SU-DHL-6 (cell line): ENCODE measurements around the gene SAMD7.
A peak's percentile ranks its signal among the peaks of the same experiment; 100 is the strongest.

Experiments
- H2AFZ ChIP-seq: fragments of 200-600 bp; sonication (generic); 2 replicates; pipeline ENCODE4 v1.6.1; 2014; ENCODE audit warnings: low read depth, mild to moderate bottlenecking, moderate library complexity, mixed read lengths, antibody characterized with exemption, low read length; ENCODE audit not compliant: severe bottlenecking
- H3F3A ChIP-seq: fragments of 200-600 bp; shearing (Covaris generic); 2 replicates; pipeline ENCODE4 v1.6.0; 2016; ENCODE audit warnings: antibody characterized with exemption, mild to moderate bottlenecking; ENCODE audit not compliant: insufficient read depth
- H3K27ac ChIP-seq: fragments of 200-600 bp; sonication (generic); 2 replicates; pipeline ENCODE4 v1.5.1; 2016; ENCODE audit warnings: low read depth, mild to moderate bottlenecking, low read length, moderate library complexity, mixed read lengths
- H3K27me3 ChIP-seq: fragments of 200-600 bp; sonication (generic), shearing (Covaris generic); 2 replicates; pipeline ENCODE4 v1.6.0; 2014; ENCODE audit warnings: mild to moderate bottlenecking, low read length
- H3K36me3 ChIP-seq: fragments of 200-600 bp; sonication (generic); 2 replicates; pipeline ENCODE4 v1.6.1; 2014; ENCODE audit warnings: mild to moderate bottlenecking, low read length, mixed read lengths
- H3K4me2 ChIP-seq: fragments of 300-600, 200-600 bp; shearing (Covaris generic), sonication (generic); 2 replicates; pipeline ENCODE4 v1.6.0; 2014; ENCODE audit warnings: low read length, low read depth, mild to moderate bottlenecking; ENCODE audit not compliant: poor library complexity, severe bottlenecking
- H3K4me3 ChIP-seq: fragments of 200-600 bp; sonication (generic); 2 replicates; pipeline ENCODE4 v1.5.1; 2014; ENCODE audit warnings: antibody characterized with exemption, low read length, mild to moderate bottlenecking, mixed read lengths; ENCODE audit not compliant: insufficient read depth, poor library complexity, severe bottlenecking
- H3K79me2 ChIP-seq: fragments of 200-600 bp; sonication (generic); 2 replicates; pipeline ENCODE4 v1.6.1; 2014; ENCODE audit warnings: mild to moderate bottlenecking, low read length, moderate library complexity; ENCODE audit not compliant: insufficient read depth
- H3K9ac ChIP-seq: fragments of 200-600 bp; sonication (generic); 2 replicates; pipeline ENCODE4 v1.7.0; 2014; ENCODE audit warnings: mild to moderate bottlenecking, low read length
- H3K9me2 ChIP-seq: fragments of 200-600 bp; sonication (generic); replicated peaks from 2 replicates; pipeline ENCODE4 v1.6.1; 2014; ENCODE audit warnings: low read length; ENCODE audit not compliant: insufficient read depth
- H3K9me3 ChIP-seq: fragments of 200-600 bp; sonication (generic); 2 replicates; pipeline ENCODE4 v1.6.1; 2014; ENCODE audit warnings: low read length, mixed read lengths; ENCODE audit not compliant: insufficient read depth
- H4K20me1 ChIP-seq: fragments of 200-600 bp; sonication (generic); 2 replicates; pipeline ENCODE4 v1.6.1; 2014; ENCODE audit warnings: low read depth, mild to moderate bottlenecking, antibody characterized with exemption, low read length, moderate library complexity, mixed read lengths
- EZH2phosphoT487 ChIP-seq: fragments of 200-600 bp; sonication (generic), shearing (Covaris generic); conservative IDR thresholded peaks from 2 replicates; pipeline ENCODE4 v1.6.1; 2018; ENCODE audit warnings: mild to moderate bottlenecking, antibody characterized with exemption, low read length, moderate library complexity, mixed read lengths
- TF ChIP-seq, protein P1 (sequence below): fragments of 200-600 bp; sonication (generic); IDR thresholded peaks from one replicate; pipeline ENCODE4 v1.5.1; 2017; ENCODE audit warnings: antibody characterized with exemption, mild to moderate bottlenecking, low read length, moderate library complexity; ENCODE audit not compliant: insufficient read depth, poor library complexity, severe bottlenecking

Gene SAMD7

DNA sequence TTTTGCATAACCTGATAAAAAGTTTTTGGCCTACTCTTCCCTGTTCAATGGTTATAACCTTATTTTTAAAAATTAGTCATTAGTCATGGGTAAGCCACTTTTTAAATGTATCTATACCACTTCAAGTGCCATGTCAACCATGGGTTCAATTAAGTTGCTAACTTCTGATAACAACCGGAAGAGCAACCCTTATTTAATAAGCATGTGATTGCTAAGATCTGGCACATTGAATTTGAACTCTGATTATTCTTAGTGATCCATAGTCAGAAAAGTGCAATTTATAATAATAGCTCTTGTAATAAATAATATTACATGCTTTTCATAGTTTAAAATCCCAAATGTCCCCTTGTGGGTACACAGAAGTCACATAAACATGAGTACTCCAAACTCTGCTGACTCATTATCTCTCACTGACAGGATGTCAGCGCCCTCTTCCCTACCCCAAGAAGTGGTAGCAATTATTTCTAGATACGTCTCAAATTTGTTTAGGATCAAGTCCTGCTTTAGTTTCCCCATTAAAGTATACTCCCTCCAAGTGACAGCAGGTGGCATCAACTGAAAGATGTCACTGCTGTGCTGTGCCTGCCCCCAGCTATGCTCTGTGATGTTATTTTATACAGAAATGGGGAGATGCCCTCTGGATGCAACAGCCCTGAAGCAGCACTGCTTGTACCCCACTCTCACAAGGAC lies 18.6 kb downstream of the SAMD7 start:
- Histone ChIP-seq H3K27me3 (no peaks in the 10 kb centered on the region), H3K27ac (peak overlapping the region; percentile 98), H3K9me3 (no peaks in the 10 kb centered on the region), H3K79me2 (peaks cover 14% of the 10 kb centered on the region; the same call in 1 of the 2 replicates), H3K4me2 (peak overlapping the region; percentile 27), H3F3A (peaks cover 35% of the 10 kb centered on the region), H2AFZ (no peak overlapping the region), H3K9ac (peak overlapping the region; percentile 57; the same call in 1 of the 2 replicates), H3K9me2 (no peaks in the 10 kb centered on the region), H3K4me3 (no peak overlapping the region), H3K36me3 (no peaks in the 10 kb centered on the region), H4K20me1 (no peaks in the 10 kb centered on the region)
- TF ChIP-seq, protein P1, sequence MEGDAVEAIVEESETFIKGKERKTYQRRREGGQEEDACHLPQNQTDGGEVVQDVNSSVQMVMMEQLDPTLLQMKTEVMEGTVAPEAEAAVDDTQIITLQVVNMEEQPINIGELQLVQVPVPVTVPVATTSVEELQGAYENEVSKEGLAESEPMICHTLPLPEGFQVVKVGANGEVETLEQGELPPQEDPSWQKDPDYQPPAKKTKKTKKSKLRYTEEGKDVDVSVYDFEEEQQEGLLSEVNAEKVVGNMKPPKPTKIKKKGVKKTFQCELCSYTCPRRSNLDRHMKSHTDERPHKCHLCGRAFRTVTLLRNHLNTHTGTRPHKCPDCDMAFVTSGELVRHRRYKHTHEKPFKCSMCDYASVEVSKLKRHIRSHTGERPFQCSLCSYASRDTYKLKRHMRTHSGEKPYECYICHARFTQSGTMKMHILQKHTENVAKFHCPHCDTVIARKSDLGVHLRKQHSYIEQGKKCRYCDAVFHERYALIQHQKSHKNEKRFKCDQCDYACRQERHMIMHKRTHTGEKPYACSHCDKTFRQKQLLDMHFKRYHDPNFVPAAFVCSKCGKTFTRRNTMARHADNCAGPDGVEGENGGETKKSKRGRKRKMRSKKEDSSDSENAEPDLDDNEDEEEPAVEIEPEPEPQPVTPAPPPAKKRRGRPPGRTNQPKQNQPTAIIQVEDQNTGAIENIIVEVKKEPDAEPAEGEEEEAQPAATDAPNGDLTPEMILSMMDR: peak; percentile 61
- no peak for TF ChIP-seq EZH2phosphoT487

DNA sequence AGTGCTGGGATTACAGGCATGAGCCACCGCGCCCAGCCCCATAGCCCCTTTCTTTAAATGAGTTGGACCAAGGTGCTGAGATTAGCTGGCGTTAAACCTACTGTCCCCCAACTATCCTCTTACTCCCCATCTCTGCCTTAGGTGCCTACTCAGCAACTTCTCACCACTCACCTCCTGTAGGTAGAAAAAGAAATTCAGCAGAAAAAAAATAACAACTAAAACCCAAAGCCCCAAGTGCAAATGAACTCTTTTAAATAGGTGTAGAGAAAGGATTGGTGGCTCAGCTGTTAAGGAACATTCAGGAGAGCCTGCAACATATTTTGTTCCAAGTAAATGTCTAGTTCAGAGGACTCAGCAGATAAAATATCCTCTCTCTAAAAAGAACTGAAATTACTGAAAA lies 19.5 kb downstream of the SAMD7 start:
- no peaks in the 10 kb centered on the region for H3K36me3 ChIP-seq
- peak overlapping the region; percentile 67 for H3K4me2 ChIP-seq
- TF ChIP-seq, protein P1: no peak
- no peak for TF ChIP-seq EZH2phosphoT487
- H3K9me2 ChIP-seq: no peaks in the 10 kb centered on the region
- H2AFZ ChIP-seq: no peak overlapping the region
- H3K9me3 ChIP-seq: no peaks in the 10 kb centered on the region
- H3K4me3 ChIP-seq: peak overlapping the region; percentile 2
- H3K27me3 ChIP-seq: no peaks in the 10 kb centered on the region
- peaks cover 43% of the 10 kb centered on the region for H3F3A ChIP-seq
- peak overlapping the region; percentile 57 for H3K9ac ChIP-seq
- H4K20me1 ChIP-seq: no peaks in the 10 kb centered on the region
- H3K27ac ChIP-seq: peak overlapping the region; percentile 98
- H3K79me2 ChIP-seq: peaks cover 14% of the 10 kb centered on the region; the same call in 1 of the 2 replicates

DNA sequence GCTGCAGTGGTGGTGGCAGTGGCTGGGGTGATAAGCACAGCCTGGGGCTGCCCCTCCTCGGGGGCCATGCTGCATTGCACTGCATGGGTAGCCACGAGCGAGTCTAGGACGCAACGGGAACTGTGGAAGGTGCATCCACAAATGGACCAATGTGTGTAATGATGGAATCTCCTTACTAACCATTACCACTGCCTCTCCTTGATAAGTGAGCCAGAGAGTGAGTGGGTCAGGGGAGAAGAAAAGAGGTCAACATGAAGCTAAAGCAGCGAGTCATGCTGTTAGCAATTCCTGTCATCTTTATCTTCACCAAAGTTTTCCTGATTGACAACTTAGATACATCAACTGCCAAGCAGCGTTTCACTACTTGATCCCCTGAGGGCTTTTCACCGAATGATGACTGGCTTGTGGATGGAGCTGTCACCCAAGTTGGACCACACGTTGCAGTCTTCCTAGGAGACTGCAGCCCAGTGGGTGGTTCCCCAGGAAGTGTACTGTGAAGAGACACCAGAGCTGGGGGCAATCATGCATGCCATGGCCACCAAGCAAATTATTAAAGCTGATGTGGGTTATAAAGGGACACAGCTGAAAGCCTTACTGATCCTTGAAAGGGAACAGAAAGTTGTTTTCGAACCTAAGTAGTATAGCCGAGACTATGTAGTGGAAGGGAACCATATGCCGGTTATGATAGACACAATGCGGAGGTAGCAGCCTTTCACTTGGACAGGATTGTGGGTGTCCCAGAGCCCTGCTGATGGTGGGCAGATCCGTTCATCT lies 20.6 kb downstream of the SAMD7 start:
- Histone ChIP-seq H3K27ac (peak overlapping the region; percentile 98), H3K9me3 (no peaks in the 10 kb centered on the region), H3K9ac (peak overlapping the region; percentile 57), H4K20me1 (no peaks in the 10 kb centered on the region), H3F3A (peaks cover 52% of the 10 kb centered on the region), H3K27me3 (no peaks in the 10 kb centered on the region), H3K79me2 (peaks cover 14% of the 10 kb centered on the region; the same call in 1 of the 2 replicates), H2AFZ (no peak overlapping the region), H3K9me2 (no peaks in the 10 kb centered on the region), H3K4me3 (peak overlapping the region; percentile 31), H3K36me3 (no peaks in the 10 kb centered on the region), H3K4me2 (peak overlapping the region; percentile 67)
- no peak for TF ChIP-seq EZH2phosphoT487
- TF ChIP-seq, protein P1: no peak
